HepG2 (cell line): ENCODE results near the gene ABHD18.

Experiments used
- ARID2 ChIP-seq: sonication (generic); formaldehyde crosslinking; IDR thresholded peaks from 2 replicates; pipeline ENCODE4 v1.8.1; 2022; ENCODE audit warnings: mild to moderate bottlenecking, missing genetic modification reagents, borderline replicate concordance
- POLR2A ChIP-seq, 2 experiments: IDR thresholded peaks; 2 replicates each; pipeline ENCODE4 v1.6.1; 2011; ENCODE audit warnings: low read depth in 2 of 2, low read length in 2 of 2, mild to moderate bottlenecking in 1 of 2, moderate library complexity in 1 of 2; ENCODE audit not compliant: insufficient read depth in 1 of 2
- TF ChIP-seq, protein P1 (sequence below): sonication (generic); formaldehyde crosslinking; IDR thresholded peaks from 2 replicates; pipeline ENCODE4 v1.5.0; 2020; ENCODE audit warnings: mild to moderate bottlenecking, missing genetic modification reagents, moderate library complexity

DNA sequence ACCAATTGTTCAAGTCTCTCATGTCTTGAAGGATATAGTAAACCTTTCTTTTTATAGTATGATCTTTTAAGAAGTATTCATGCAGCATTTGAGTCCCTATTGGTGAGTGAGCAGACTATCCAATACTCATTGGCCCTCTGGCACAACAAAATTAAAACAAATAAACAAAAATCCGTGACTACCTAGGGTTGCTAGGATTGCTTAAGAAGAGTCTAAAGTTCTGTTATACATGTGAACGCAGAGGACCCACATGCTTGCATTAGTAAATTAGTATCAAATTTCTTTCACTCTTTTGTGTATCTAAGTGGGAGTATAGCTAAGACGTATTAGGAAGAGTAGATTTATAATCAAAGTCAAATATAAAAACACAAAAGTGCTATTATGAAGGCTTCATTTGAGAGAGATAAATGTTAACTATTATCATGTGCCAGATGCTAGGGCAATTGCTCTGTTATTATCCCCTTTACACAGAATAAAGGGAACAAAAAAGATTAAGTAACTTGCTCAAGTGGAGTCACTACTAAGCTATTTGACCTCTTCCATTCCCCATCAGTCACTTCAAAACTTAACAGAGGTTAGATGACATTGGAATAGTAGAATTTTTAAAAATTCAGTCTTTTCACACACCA is 66.7 kb downstream of the ABHD18 start:
- no peak for TF ChIP-seq POLR2A (IDR thresholded peaks at IDR 0.05; ENCODE audit: insufficient read depth in 1 of 2, low read depth in 2 of 2, low read length in 2 of 2)
- TF ChIP-seq ARID2 (CRISPR knock-in tag) = no peak
- TF ChIP-seq, protein P1, sequence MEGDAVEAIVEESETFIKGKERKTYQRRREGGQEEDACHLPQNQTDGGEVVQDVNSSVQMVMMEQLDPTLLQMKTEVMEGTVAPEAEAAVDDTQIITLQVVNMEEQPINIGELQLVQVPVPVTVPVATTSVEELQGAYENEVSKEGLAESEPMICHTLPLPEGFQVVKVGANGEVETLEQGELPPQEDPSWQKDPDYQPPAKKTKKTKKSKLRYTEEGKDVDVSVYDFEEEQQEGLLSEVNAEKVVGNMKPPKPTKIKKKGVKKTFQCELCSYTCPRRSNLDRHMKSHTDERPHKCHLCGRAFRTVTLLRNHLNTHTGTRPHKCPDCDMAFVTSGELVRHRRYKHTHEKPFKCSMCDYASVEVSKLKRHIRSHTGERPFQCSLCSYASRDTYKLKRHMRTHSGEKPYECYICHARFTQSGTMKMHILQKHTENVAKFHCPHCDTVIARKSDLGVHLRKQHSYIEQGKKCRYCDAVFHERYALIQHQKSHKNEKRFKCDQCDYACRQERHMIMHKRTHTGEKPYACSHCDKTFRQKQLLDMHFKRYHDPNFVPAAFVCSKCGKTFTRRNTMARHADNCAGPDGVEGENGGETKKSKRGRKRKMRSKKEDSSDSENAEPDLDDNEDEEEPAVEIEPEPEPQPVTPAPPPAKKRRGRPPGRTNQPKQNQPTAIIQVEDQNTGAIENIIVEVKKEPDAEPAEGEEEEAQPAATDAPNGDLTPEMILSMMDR (CRISPR knock-in tag) = no peak
